Measurements from ENCODE around the gene DUSP11. TPM values are rescaled to one million over a fixed set of nuclear protein-coding genes. Genes with fewer than 3 reads are reported as not detected.
"Not testable (repeated sequence)": the region's sequence is repeated elsewhere in the genome, so short reads cannot be mapped to it uniquely, and the experiment has no call there.

The DUSP11 gene
- total RNA-seq, 1 experiment from 2014 or later = 30.4 TPM

GRCh38 chr2:73718851-73719621 is 60.9 kb downstream of the DUSP11 start:
- BruUV-seq (replicated peaks) = no TSS peak
- Histone ChIP-seq H3K9me3 (ENCODE audit: low read length) (no peaks in the 10 kb centered on the region), H3K36me3 (ENCODE audit: low read depth, low read length) (no peaks in the 10 kb centered on the region), H3K4me3 (ENCODE audit: low read length) (no peak overlapping the region), H3K4me1 (ENCODE audit: insufficient read depth, low read length) (no peaks in the 10 kb centered on the region), H3K9me2 (replicated peaks; ENCODE audit: low read length) (no peaks in the 10 kb centered on the region), H4K20me1 (ENCODE audit: low read length) (no peaks in the 10 kb centered on the region), H3K9ac (ENCODE audit: low read length) (no peak overlapping the region), H3K27ac (ENCODE audit: low read length) (no peak overlapping the region), H3K79me2 (ENCODE audit: low read length) (no peaks in the 10 kb centered on the region), H3K4me2 (ENCODE audit: low read length) (no peak overlapping the region), H3K27me3 (ENCODE audit: low read length) (no peaks in the 10 kb centered on the region), H3F3A (ENCODE audit: low read length, unreplicated experiment) (no peaks in the 10 kb centered on the region), H2AFZ (ENCODE audit: low read length) (no peak overlapping the region)
- ChIA-PET CTCF (no interaction called here), POLR2A (ENCODE audit: unreplicated experiment) (no interaction called here)
- intact Hi-C loops (cut with micrococcal nuclease) = no loop called here
- no peak for TF ChIP-seq EZH2phosphoT487 (IDR thresholded peaks at IDR 0.05; ENCODE audit: borderline replicate concordance, low read length)
- ATAC-seq (no peak), DNase-seq (no peak)

GRCh38 chr2:73718421-73718820 is 61.5 kb downstream of the DUSP11 start:
- Histone ChIP-seq H3K27ac (ENCODE audit: low read length) (no peak overlapping the region), H3K4me3 (ENCODE audit: low read length) (no peak overlapping the region), H3K4me1 (ENCODE audit: insufficient read depth, low read length) (no peaks in the 10 kb centered on the region), H3K27me3 (ENCODE audit: low read length) (no peaks in the 10 kb centered on the region), H3F3A (ENCODE audit: low read length, unreplicated experiment) (no peaks in the 10 kb centered on the region), H3K9me3 (ENCODE audit: low read length) (no peaks in the 10 kb centered on the region), H2AFZ (ENCODE audit: low read length) (no peak overlapping the region), H3K9me2 (replicated peaks; ENCODE audit: low read length) (no peaks in the 10 kb centered on the region), H4K20me1 (ENCODE audit: low read length) (no peaks in the 10 kb centered on the region), H3K36me3 (ENCODE audit: low read depth, low read length) (no peaks in the 10 kb centered on the region), H3K9ac (ENCODE audit: low read length) (no peak overlapping the region), H3K4me2 (ENCODE audit: low read length) (no peak overlapping the region), H3K79me2 (ENCODE audit: low read length) (no peaks in the 10 kb centered on the region)
- DNase-seq (no peak), ATAC-seq (no peak)
- CTCF ChIA-PET = no interaction called here
- no TSS peak for BruUV-seq (replicated peaks)
- intact Hi-C loops (cut with micrococcal nuclease) = no loop called here
- no peak for TF ChIP-seq EZH2 (IDR thresholded peaks at IDR 0.05; ENCODE audit: low read length, unreplicated experiment)
- no peak for TF ChIP-seq CTCF (conservative IDR thresholded peaks at IDR 0.05; ENCODE audit: low read depth, low read length)
- TF ChIP-seq EZH2phosphoT487 (IDR thresholded peaks at IDR 0.05; ENCODE audit: borderline replicate concordance, low read length) = no peak
- POLR2A ChIA-PET (ENCODE audit: unreplicated experiment) = no interaction called here

- intact Hi-C loops (cut with micrococcal nuclease); H2AFZ ChIP-seq (ENCODE audit: low read length): not testable (repeated sequence)
These were observed 62.2 kb downstream of the DUSP11 start for GRCh38 chr2:73717695-73718094.

More at GRCh38 chr2:73717695-73718094, 62.2 kb downstream of the DUSP11 start:
- CTCF ChIA-PET; H3K9me3 ChIP-seq (ENCODE audit: low read length); ATAC-seq; H4K20me1 ChIP-seq (ENCODE audit: low read length); H3K4me3 ChIP-seq (ENCODE audit: low read length); H3K9ac ChIP-seq (ENCODE audit: low read length); H3F3A ChIP-seq (ENCODE audit: low read length, unreplicated experiment); H3K79me2 ChIP-seq (ENCODE audit: low read length); H3K27ac ChIP-seq (ENCODE audit: low read length); POLR2A ChIA-PET (ENCODE audit: unreplicated experiment); BruUV-seq (replicated peaks); H3K27me3 ChIP-seq (ENCODE audit: low read length); H3K9me2 ChIP-seq (replicated peaks; ENCODE audit: low read length); H3K4me2 ChIP-seq (ENCODE audit: low read length); H3K4me1 ChIP-seq (ENCODE audit: insufficient read depth, low read length); DNase-seq; H3K36me3 ChIP-seq (ENCODE audit: low read depth, low read length): not testable (repeated sequence)

All from PC-3 (cell line).